ENCODE results near the gene KRT74. TPM values are rescaled to one million over a fixed set of nuclear protein-coding genes. Genes with fewer than 3 reads are reported as not detected.

The KRT74 gene
- total and polyA plus RNA-seq, 4 donors: not detected

GRCh38 chr12:52615208-52615868, 41.7 kb upstream of the KRT74 start:
- H3K4me3 ChIP-seq: no peak overlapping the region
- H3K4me1 ChIP-seq (ENCODE audit: control insufficient read depth in 5 of 5, insufficient read depth in 5 of 5, low read length in 5 of 5): peaks cover 0 to 5% (median 0%) of the 10 kb centered on the region in 5 donors
- H3K27me3 ChIP-seq (ENCODE audit: control insufficient read depth in 3 of 3, insufficient read depth in 3 of 3, low read length in 2 of 3): peaks cover 0 to 7% (median 3%) of the 10 kb centered on the region in 3 donors
- DNase-seq (peak in 1 of 3 donors; percentile 6), ATAC-seq (ENCODE audit: insufficient read depth, low FRiP score) (no peak)
- no peaks in the 10 kb centered on the region for H3K36me3 ChIP-seq (ENCODE audit: control insufficient read depth in 4 of 4, insufficient read depth in 4 of 4, low read length in 4 of 4)
- TF ChIP-seq, protein P1, sequence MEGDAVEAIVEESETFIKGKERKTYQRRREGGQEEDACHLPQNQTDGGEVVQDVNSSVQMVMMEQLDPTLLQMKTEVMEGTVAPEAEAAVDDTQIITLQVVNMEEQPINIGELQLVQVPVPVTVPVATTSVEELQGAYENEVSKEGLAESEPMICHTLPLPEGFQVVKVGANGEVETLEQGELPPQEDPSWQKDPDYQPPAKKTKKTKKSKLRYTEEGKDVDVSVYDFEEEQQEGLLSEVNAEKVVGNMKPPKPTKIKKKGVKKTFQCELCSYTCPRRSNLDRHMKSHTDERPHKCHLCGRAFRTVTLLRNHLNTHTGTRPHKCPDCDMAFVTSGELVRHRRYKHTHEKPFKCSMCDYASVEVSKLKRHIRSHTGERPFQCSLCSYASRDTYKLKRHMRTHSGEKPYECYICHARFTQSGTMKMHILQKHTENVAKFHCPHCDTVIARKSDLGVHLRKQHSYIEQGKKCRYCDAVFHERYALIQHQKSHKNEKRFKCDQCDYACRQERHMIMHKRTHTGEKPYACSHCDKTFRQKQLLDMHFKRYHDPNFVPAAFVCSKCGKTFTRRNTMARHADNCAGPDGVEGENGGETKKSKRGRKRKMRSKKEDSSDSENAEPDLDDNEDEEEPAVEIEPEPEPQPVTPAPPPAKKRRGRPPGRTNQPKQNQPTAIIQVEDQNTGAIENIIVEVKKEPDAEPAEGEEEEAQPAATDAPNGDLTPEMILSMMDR (IDR thresholded peaks at IDR 0.05; ENCODE audit: control extremely low read depth, extremely low read depth): no peak
- H3K9me3 ChIP-seq (ENCODE audit: control insufficient read depth in 4 of 4, insufficient read depth in 3 of 4, low read length in 3 of 4): peaks cover 0 to 4% (median 0%) of the 10 kb centered on the region in 4 donors
- no peak overlapping the region for H3K27ac ChIP-seq (ENCODE audit: low read depth in 1 of 2, low read length in 1 of 2)
- no peak overlapping the region for H3K9ac ChIP-seq (ENCODE audit: insufficient read depth in 1 of 2, low read length in 2 of 2)
- WGBS, 2 donors: 31 to 43% methylated on average over 6 of the region's 6 CpGs

GRCh38 chr12:52614381-52615207, 41.0 kb upstream of the KRT74 start:
- no peak overlapping the region for H3K27ac ChIP-seq (ENCODE audit: low read depth in 1 of 2, low read length in 1 of 2)
- no peaks in the 10 kb centered on the region for H3K36me3 ChIP-seq (ENCODE audit: control insufficient read depth in 4 of 4, insufficient read depth in 4 of 4, low read length in 4 of 4)
- no peak overlapping the region for H3K4me3 ChIP-seq
- DNase-seq (peak in 1 of 3 donors; percentile 2), ATAC-seq (ENCODE audit: insufficient read depth, low FRiP score) (no peak)
- no peak overlapping the region for H3K9ac ChIP-seq (ENCODE audit: insufficient read depth in 1 of 2, low read length in 2 of 2)
- TF ChIP-seq, protein P1 (IDR thresholded peaks at IDR 0.05; ENCODE audit: control extremely low read depth, extremely low read depth): no peak
- peaks cover 0 to 4% (median 0%) of the 10 kb centered on the region in 4 donors for H3K9me3 ChIP-seq (ENCODE audit: control insufficient read depth in 4 of 4, insufficient read depth in 3 of 4, low read length in 3 of 4)
- peaks cover 0 to 5% (median 0%) of the 10 kb centered on the region in 5 donors for H3K4me1 ChIP-seq (ENCODE audit: control insufficient read depth in 5 of 5, insufficient read depth in 5 of 5, low read length in 5 of 5)
- 90 to 92% methylated on average over 10 of the region's 10 CpGs for WGBS, 2 donors
- H3K27me3 ChIP-seq (ENCODE audit: control insufficient read depth in 3 of 3, insufficient read depth in 3 of 3, low read length in 2 of 3): peaks cover 0 to 7% (median 3%) of the 10 kb centered on the region in 3 donors

DNA sequence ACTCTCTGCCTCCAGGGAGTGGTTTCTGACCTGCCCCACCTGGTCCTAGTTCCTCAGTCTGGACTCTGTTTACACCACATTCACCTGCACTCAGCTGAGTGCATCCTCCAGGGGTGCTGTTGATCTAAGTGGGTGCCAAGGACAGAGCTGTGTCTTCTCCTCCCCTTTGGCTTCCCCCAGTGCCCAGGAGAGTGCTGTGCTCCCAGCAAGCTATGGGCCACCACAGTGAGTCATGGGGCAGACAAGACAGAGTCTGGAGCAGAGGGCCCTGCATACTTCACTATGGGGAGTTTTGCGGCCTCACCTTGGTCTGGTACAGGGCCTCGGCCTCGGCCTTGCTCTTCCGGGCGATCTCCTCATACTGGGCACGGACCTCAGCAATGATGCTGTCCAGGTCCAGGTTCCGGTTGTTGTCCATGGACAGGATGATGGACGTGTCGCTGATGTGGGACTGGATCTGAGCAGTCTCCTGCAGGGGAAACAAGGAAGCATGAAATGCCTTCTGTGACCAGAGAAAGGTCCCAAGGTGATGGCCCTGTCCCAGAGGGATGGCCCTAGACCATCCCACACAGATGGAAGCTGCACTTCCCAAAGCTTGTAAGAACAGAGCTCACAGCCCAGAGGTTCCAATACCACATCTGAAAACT, 39.9 kb upstream of the KRT74 start:
- H3K9me3 ChIP-seq (ENCODE audit: control insufficient read depth in 4 of 4, insufficient read depth in 3 of 4, low read length in 3 of 4): peaks cover 0 to 2% (median 0%) of the 10 kb centered on the region in 4 donors
- peaks cover 0 to 5% (median 0%) of the 10 kb centered on the region in 5 donors for H3K4me1 ChIP-seq (ENCODE audit: control insufficient read depth in 5 of 5, insufficient read depth in 5 of 5, low read length in 5 of 5)
- H3K9ac ChIP-seq (ENCODE audit: insufficient read depth in 1 of 2, low read length in 2 of 2): no peak overlapping the region
- TF ChIP-seq, protein P1 (IDR thresholded peaks at IDR 0.05; ENCODE audit: control extremely low read depth, extremely low read depth): no peak
- H3K27me3 ChIP-seq (ENCODE audit: control insufficient read depth in 3 of 3, insufficient read depth in 3 of 3, low read length in 2 of 3): peaks cover 0 to 7% (median 4%) of the 10 kb centered on the region in 3 donors
- WGBS, 2 donors: 95 to 96% methylated on average over 9 of the region's 9 CpGs
- ATAC-seq (ENCODE audit: insufficient read depth, low FRiP score) (no peak), DNase-seq (peak in 1 of 3 donors; percentile 3)
- H3K4me3 ChIP-seq: no peak overlapping the region
- no peak overlapping the region for H3K27ac ChIP-seq (ENCODE audit: low read depth in 1 of 2, low read length in 1 of 2)
- H3K36me3 ChIP-seq (ENCODE audit: control insufficient read depth in 4 of 4, insufficient read depth in 4 of 4, low read length in 4 of 4): no peaks in the 10 kb centered on the region
